C1 segment of cervical spinal cord (tissue), 14 donors: ENCODE measurements around the gene ITGA4.

ENCODE experiments used
- DNase-seq, 14 donors: peaks; one replicate each; lab custom pipeline; 2025; lab: John Stamatoyannopoulos, UW

Gene ITGA4

GRCh38 chr2:181458871-181459270 lies 1.7 kb downstream of the ITGA4 start:
- DNase-seq: no peak

- DNase-seq: no peak
Measured at GRCh38 chr2:181459621-181460021, 2.4 kb downstream of the ITGA4 start.

GRCh38 chr2:181461056-181461997 lies 4.1 kb downstream of the ITGA4 start:
- DNase-seq: no peak

GRCh38 chr2:181462033-181462432 lies 4.8 kb downstream of the ITGA4 start:
- no peak for DNase-seq

GRCh38 chr2:181463588-181463987 lies 6.4 kb downstream of the ITGA4 start:
- no peak for DNase-seq

GRCh38 chr2:181464966-181465365 lies 7.8 kb downstream of the ITGA4 start:
- DNase-seq: no peak

GRCh38 chr2:181465676-181466375 lies 8.6 kb downstream of the ITGA4 start:
- no peak for DNase-seq

- DNase-seq: peak in 2 of 14 donors; percentile 7 to 9
Measured at GRCh38 chr2:181466661-181467576, 9.7 kb downstream of the ITGA4 start.

GRCh38 chr2:181467966-181468707 lies 11.0 kb downstream of the ITGA4 start:
- no peak for DNase-seq

GRCh38 chr2:181468811-181469210 lies 11.6 kb downstream of the ITGA4 start:
- no peak for DNase-seq

GRCh38 chr2:181471226-181471625 lies 14.0 kb downstream of the ITGA4 start:
- DNase-seq: no peak

- no peak for DNase-seq
Measured at GRCh38 chr2:181471783-181472182, 14.6 kb downstream of the ITGA4 start.

GRCh38 chr2:181472990-181473389 lies 15.8 kb downstream of the ITGA4 start:
- no peak for DNase-seq

GRCh38 chr2:181474222-181474881 lies 17.2 kb downstream of the ITGA4 start:
- no peak for DNase-seq

GRCh38 chr2:181483211-181483610 lies 26.0 kb downstream of the ITGA4 start:
- DNase-seq: no peak

- DNase-seq: no peak
Measured at GRCh38 chr2:181483876-181484275, 26.7 kb downstream of the ITGA4 start.

- no peak for DNase-seq
Measured at GRCh38 chr2:181484851-181485637, 27.9 kb downstream of the ITGA4 start.

GRCh38 chr2:181485638-181485946 lies 28.4 kb downstream of the ITGA4 start:
- DNase-seq: no peak

- DNase-seq: no peak
Measured at GRCh38 chr2:181499231-181499630, 42.0 kb downstream of the ITGA4 start.

GRCh38 chr2:181500201-181500600 lies 43.0 kb downstream of the ITGA4 start:
- DNase-seq: no peak
